Activated T-cell treated with anti-CD3 and anti-CD28 coated beads, Interleukin-2, amount 50 U/mL, for 1 hour (primary cell): ENCODE data around the gene DGKA.
"Not testable (repeated sequence)": the region's sequence is repeated elsewhere in the genome, so short reads cannot be mapped to it uniquely, and the experiment has no call there.

Source experiments
- DNase-seq: peaks from one replicate; pipeline ENCODE4 v3.0.0-alpha.2; 2020

The DGKA gene

DNA sequence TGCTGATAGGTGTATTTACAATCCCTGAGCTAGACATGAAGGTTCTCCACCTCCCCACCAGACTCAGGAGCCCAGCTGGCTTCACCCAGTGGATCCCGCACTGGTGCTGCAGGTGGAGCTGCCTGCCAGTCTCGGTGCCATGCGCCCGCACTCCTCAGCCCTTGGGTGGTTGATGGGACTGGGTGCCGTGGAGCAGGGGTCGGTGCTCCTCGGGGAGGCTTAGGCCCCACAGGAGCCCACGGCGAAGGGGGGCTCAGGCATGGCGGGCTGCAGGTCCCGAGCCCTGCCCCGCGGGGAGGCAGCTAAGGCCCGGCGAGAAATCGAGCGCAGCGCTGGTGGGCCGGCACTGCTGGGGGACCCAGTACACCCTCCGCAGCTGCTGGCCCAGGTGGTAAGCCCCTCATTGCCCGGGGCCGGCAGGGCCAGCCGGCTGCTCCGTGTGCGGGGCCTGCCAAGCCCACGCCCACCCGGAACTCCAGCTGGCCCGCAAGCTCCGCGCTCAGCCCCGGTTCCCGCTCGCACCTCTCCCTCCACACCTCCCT is 69.1 kb downstream of the DGKA start:
- not testable (repeated sequence) for DNase-seq

DNA sequence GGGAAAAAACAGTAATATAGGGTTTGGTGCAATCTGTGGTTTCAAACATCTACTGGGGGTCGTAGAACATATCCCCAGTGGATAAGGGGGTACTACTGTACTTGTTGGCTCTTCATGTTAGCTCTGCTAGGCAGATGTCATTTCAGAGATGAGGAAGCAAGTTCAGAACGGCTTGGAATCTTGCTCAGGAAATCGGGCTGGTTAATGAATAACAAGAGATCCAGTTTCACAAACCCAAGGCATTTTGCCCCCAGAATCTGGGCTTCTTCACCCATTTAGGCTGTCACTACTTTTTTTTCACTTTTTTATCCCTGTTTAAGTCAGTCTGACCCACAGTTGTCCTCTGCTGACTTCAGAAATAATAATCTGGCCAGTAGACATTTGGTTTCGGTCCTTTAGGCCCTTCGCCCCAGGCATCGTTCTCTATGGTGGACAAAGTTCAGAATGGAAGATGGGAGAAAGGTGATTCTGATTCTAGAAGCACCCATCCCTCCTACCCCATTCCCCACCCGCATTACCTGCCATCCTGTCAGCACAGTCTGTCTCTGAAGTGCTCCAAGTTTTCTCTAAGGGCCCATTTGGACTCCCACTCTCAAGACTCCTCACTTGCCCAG is 70.6 kb downstream of the DGKA start:
- DNase-seq, result no peak

DNA sequence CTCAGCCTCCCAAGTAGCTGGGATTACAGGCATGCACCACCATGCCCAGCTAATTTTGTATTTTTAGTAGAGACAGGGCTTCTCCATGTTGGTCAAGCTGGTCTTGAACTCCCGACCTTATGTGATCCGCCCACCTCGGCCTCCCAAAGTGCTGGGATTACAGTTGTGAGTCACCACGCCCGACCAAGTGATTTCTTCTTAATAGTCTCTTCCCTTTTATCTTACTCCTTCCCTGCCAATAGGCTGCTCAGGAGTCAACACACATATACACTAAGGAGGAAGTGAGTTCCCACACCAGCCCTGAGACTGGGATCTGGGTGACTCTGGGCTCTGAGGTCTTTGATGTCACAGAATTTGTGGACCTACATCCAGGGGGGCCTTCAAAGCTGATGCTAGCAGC is 72.4 kb downstream of the DGKA start:
- not testable (repeated sequence) for DNase-seq
